Measurements from ENCODE around the gene PTPRH.

PTPRH gene

GRCh38 chr19:55131421-55131820 is 77.9 kb downstream of the PTPRH start:
- H3K27me3 Mint-ChIP-seq, result peaks cover 45% of the 10 kb centered on the region
- H3K27ac Mint-ChIP-seq, result no peak overlapping the region
- H3K9me3 Mint-ChIP-seq, result no peaks in the 10 kb centered on the region
- H3K4me1 Mint-ChIP-seq (ENCODE audit: low read depth), result no peaks in the 10 kb centered on the region
- no peaks in the 10 kb centered on the region for H3K36me3 Mint-ChIP-seq (ENCODE audit: low read depth)
- H3K4me3 Mint-ChIP-seq, result no peak overlapping the region

Measured in stimulated activated naive CD8-positive, alpha-beta T cell treated with anti-CD3 and anti-CD28 coated beads, Interleukin-15, Interleukin-2, amounts not matched to agents 100 ng/mL and 50 ng/mL, for 24 hours (primary cell).